H1 (cell line): ENCODE measurements around the gene SCG2. TPM values are rescaled to one million over a fixed set of nuclear protein-coding genes. Genes with fewer than 3 reads are reported as not detected.

ENCODE experiments used
- ATF2 ChIP-seq: IDR thresholded peaks from 2 replicates; pipeline ENCODE4 v1.6.1; 2012; ENCODE audit warnings: low read length, inconsistent platforms
- CTCF ChIP-seq, 3 experiments: IDR thresholded peaks; 1 replicate in 2 of 3; 2 replicates in 1 of 3; pipeline versions ENCODE4 v1.5.1 to v1.6.1; 2011; ENCODE audit warnings: low read length in 3 of 3, mild to moderate bottlenecking in 3 of 3, inconsistent platforms in 2 of 3, low read depth in 1 of 3, moderate library complexity in 1 of 3; ENCODE audit not compliant: insufficient read depth in 1 of 3; ENCODE audit errors: control extremely low read depth in 1 of 3
- FOSL1 ChIP-seq: IDR thresholded peaks from 2 replicates; pipeline ENCODE4 v1.6.1; 2011; ENCODE audit warnings: mild to moderate bottlenecking, low read depth, low read length, moderate library complexity; ENCODE audit not compliant: insufficient read depth
- RAD21 ChIP-seq, 2 experiments: IDR thresholded peaks in 1 of 2; conservative IDR thresholded peaks in 1 of 2; 2 replicates each; pipeline ENCODE4 v1.6.1; 2011; ENCODE audit warnings: low read depth in 2 of 2, low read length in 2 of 2, improper control_type of control experiment in 1 of 2, inconsistent platforms in 1 of 2, mild to moderate bottlenecking in 1 of 2, moderate library complexity in 1 of 2
- polyA plus RNA-seq, 7 experiments: library from polyadenylated mRNA; depleted of rRNA in 3 of 7; stranded (reverse) in 5 of 7; unstranded in 2 of 7; fragments of >200 nt in 5 of 7; fragments of 200-250 nt in 2 of 7; gene quantifications; 1 replicate in 5 of 7; 2 replicates in 1 of 7; 4 replicates in 1 of 7; pipeline versions ENCODE4 v1.2.1 to v1.2.3, GENCODE V29; 2011 to 2013; ENCODE audit warnings: missing spikeins in 2 of 7, mixed read lengths in 2 of 7
- total RNA-seq: library from RNA; stranded (reverse); fragmentation: NEBNext Ultra II Directional; extraction: Animal tissue kit (Norgen Biotek cat#: 25700); gene quantifications from 2 replicates; pipeline ENCODE4 v1.2.1, GENCODE V29; 2021

SCG2 gene
- total and polyA plus RNA-seq, 2 of the 8 experiments (the other 6 are each of a cell fraction or from before 2014, with no cell fraction given) = 0.54 to 1.0 TPM

GRCh38 chr2:223618172-223619035, 16.2 kb upstream of the SCG2 start (continued):
- TF ChIP-seq CTCF (IDR thresholded peaks at IDR 0.05; ENCODE audit: control extremely low read depth in 1 of 3, insufficient read depth in 1 of 3, low read depth in 1 of 3, low read length in 3 of 3) (peak; percentile 46 to 62 (median 54)), ATF2 (peak; percentile 95), RAD21 (IDR thresholded peaks at IDR 0.05 in 1 of 2, conservative IDR thresholded peaks at IDR 0.05 in 1 of 2; ENCODE audit: low read depth in 2 of 2, low read length in 2 of 2) (peak; percentile 56 to 70), FOSL1 (no peak)
